GM23338 (cell line): Measurements from ENCODE around the gene DUSP9.

Experiments
- CREB1 ChIP-seq: fragments of 250-450 bp; sonication (Bioruptor Pico); IDR thresholded peaks from 2 replicates; pipeline ENCODE4 v1.5.0; 2020; ENCODE audit warnings: low read depth, mild to moderate bottlenecking, moderate library complexity
- EZH2 ChIP-seq: fragments of 200-600 bp; sonication (generic); IDR thresholded peaks from one replicate; pipeline ENCODE4 v1.8.0; 2017; ENCODE audit warnings: antibody characterized with exemption, mild to moderate bottlenecking, low read depth; ENCODE audit not compliant: unreplicated experiment
- EZH2phosphoT487 ChIP-seq: fragments of 200-600 bp; sonication (generic); IDR thresholded peaks from one replicate; pipeline ENCODE4 v1.8.1; 2018; ENCODE audit warnings: antibody characterized with exemption; ENCODE audit not compliant: unreplicated experiment
- JUNB ChIP-seq: IDR thresholded peaks from one replicate; pipeline ENCODE4 v1.6.1; 2016; ENCODE audit warnings: antibody characterized with exemption; ENCODE audit not compliant: unreplicated experiment
- POLR2AphosphoS5 ChIP-seq: IDR thresholded peaks from 2 replicates; pipeline ENCODE4 v1.6.1; 2016; ENCODE audit warnings: antibody characterized with exemption, low read depth
- STAT1 ChIP-seq: IDR thresholded peaks from one replicate; pipeline ENCODE4 v1.6.1; 2016; ENCODE audit warnings: antibody characterized with exemption; ENCODE audit not compliant: unreplicated experiment
- ZNF331 ChIP-seq: fragments of 250-450 bp; sonication (Bioruptor Pico); IDR thresholded peaks from 2 replicates; pipeline ENCODE4 v1.5.0; 2020; ENCODE audit warnings: low read depth, mild to moderate bottlenecking, moderate library complexity
- TF ChIP-seq, protein P1 (sequence below), 2 experiments: fragments of 200-600 bp in 1 of 2; sonication (generic) in 1 of 2; conservative IDR thresholded peaks; 2 replicates each; pipeline versions ENCODE4 v1.5.1 to v1.6.1; 2016 to 2017; ENCODE audit warnings: antibody characterized with exemption in 2 of 2, low read depth in 2 of 2, mild to moderate bottlenecking in 2 of 2, moderate library complexity in 1 of 2
- TF ChIP-seq, protein P2 (sequence below): IDR thresholded peaks from one replicate; pipeline ENCODE4 v1.6.1; 2018; ENCODE audit warnings: antibody characterized with exemption; ENCODE audit not compliant: unreplicated experiment
- TF ChIP-seq, protein P3 (sequence below): IDR thresholded peaks from 2 replicates; pipeline ENCODE4 v1.6.1; 2016; ENCODE audit warnings: antibody characterized with exemption

DNA sequence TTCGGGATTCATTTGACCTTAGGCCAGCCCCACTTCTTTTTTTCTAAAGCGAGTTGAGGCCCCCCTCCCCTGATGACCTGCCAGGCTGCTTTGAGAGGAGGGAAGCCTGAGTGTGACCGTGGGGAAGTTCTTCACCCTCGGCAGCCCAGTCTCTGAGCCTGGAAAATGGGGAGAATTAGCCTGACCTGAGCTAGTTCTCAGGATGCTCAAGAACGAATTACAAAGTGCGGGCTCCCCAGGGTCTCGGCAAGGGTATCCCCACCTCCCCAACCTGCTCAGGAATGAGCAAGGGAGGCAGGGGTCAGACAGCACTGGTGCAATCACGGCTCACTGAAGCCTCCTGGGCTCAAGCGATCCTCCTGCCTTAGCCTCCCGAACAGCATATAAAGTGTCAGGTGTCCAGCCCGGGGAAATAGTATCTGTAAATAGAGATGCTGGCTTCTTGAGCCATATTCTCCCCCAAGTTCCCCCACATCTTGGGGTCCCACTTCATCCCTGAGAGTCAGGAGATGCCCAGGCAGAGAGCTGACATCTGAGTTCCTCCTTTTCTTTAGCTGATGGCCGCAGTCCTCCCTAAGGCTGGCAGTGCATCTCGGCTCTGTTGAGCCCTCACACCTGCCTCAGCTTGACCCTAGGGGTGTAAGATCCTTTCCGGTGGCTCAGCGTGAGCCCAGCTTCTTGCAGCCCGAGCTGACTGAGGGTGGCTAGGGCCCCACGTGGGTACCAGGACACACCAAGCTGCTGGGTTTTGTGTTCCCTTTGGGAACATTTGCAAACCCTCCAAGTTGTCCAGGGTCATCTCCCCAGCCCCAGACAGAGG, 1.6 kb downstream of the DUSP9 start:
- TF ChIP-seq EZH2, result peak; percentile 61
- TF ChIP-seq, protein P1, sequence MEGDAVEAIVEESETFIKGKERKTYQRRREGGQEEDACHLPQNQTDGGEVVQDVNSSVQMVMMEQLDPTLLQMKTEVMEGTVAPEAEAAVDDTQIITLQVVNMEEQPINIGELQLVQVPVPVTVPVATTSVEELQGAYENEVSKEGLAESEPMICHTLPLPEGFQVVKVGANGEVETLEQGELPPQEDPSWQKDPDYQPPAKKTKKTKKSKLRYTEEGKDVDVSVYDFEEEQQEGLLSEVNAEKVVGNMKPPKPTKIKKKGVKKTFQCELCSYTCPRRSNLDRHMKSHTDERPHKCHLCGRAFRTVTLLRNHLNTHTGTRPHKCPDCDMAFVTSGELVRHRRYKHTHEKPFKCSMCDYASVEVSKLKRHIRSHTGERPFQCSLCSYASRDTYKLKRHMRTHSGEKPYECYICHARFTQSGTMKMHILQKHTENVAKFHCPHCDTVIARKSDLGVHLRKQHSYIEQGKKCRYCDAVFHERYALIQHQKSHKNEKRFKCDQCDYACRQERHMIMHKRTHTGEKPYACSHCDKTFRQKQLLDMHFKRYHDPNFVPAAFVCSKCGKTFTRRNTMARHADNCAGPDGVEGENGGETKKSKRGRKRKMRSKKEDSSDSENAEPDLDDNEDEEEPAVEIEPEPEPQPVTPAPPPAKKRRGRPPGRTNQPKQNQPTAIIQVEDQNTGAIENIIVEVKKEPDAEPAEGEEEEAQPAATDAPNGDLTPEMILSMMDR (conservative IDR thresholded peaks at IDR 0.05; ENCODE audit: low read depth in 2 of 2), result no peak
- no peak for TF ChIP-seq POLR2AphosphoS5
- TF ChIP-seq, protein P2, sequence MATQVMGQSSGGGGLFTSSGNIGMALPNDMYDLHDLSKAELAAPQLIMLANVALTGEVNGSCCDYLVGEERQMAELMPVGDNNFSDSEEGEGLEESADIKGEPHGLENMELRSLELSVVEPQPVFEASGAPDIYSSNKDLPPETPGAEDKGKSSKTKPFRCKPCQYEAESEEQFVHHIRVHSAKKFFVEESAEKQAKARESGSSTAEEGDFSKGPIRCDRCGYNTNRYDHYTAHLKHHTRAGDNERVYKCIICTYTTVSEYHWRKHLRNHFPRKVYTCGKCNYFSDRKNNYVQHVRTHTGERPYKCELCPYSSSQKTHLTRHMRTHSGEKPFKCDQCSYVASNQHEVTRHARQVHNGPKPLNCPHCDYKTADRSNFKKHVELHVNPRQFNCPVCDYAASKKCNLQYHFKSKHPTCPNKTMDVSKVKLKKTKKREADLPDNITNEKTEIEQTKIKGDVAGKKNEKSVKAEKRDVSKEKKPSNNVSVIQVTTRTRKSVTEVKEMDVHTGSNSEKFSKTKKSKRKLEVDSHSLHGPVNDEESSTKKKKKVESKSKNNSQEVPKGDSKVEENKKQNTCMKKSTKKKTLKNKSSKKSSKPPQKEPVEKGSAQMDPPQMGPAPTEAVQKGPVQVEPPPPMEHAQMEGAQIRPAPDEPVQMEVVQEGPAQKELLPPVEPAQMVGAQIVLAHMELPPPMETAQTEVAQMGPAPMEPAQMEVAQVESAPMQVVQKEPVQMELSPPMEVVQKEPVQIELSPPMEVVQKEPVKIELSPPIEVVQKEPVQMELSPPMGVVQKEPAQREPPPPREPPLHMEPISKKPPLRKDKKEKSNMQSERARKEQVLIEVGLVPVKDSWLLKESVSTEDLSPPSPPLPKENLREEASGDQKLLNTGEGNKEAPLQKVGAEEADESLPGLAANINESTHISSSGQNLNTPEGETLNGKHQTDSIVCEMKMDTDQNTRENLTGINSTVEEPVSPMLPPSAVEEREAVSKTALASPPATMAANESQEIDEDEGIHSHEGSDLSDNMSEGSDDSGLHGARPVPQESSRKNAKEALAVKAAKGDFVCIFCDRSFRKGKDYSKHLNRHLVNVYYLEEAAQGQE, result no peak
- no peak for TF ChIP-seq EZH2phosphoT487
- TF ChIP-seq, protein P3, sequence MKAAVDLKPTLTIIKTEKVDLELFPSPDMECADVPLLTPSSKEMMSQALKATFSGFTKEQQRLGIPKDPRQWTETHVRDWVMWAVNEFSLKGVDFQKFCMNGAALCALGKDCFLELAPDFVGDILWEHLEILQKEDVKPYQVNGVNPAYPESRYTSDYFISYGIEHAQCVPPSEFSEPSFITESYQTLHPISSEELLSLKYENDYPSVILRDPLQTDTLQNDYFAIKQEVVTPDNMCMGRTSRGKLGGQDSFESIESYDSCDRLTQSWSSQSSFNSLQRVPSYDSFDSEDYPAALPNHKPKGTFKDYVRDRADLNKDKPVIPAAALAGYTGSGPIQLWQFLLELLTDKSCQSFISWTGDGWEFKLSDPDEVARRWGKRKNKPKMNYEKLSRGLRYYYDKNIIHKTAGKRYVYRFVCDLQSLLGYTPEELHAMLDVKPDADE, result no peak
- TF ChIP-seq CREB1, result no peak
- no peak for TF ChIP-seq ZNF331
- TF ChIP-seq JUNB, result no peak
- TF ChIP-seq STAT1, result no peak
